AG04450 (cell line): Measurements from ENCODE around the gene MST1R. TPM values are rescaled to one million over a fixed set of nuclear protein-coding genes. Genes with fewer than 3 reads are reported as not detected.
"Not testable (repeated sequence)": the region's sequence is repeated elsewhere in the genome, so short reads cannot be mapped to it uniquely, and the experiment has no call there.

Experiments
- CTCF ChIA-PET: fragments of 300-600, 350-600 bp; formaldehyde crosslinking; extraction: SDS; loops from one replicate; lab custom pipeline; 2022; ENCODE audit warnings: antibody characterized with exemption, inconsistent platforms; lab: Charles Lee
- POLR2A ChIA-PET: fragments of 350-600 bp; formaldehyde crosslinking; extraction: SDS; loops from one replicate; lab custom pipeline; 2021; ENCODE audit warnings: antibody characterized with exemption, inconsistent platforms; lab: Yijun Ruan, JAX
- DNase-seq: peaks from one replicate; pipeline ENCODE4 v3.0.0-alpha.2; 2011; ENCODE audit warnings: low read depth, low spot score
- H3K27ac ChIP-seq: one replicate; pipeline ENCODE4 v1.5.1; 2012; ENCODE audit warnings: low read depth, low read length, control low read depth
- H3K27me3 ChIP-seq: one replicate; pipeline ENCODE4 v1.6.0; 2012; ENCODE audit warnings: low read length; ENCODE audit not compliant: control insufficient read depth, insufficient read depth
- H3K4me3 ChIP-seq: 2 replicates; pipeline ENCODE4 v1.5.1; 2011; ENCODE audit warnings: mild to moderate bottlenecking, low read depth, low read length, control low read depth
- H3K9me3 ChIP-seq: 2 replicates; pipeline ENCODE4 v1.5.1; 2012; ENCODE audit warnings: low read length; ENCODE audit not compliant: control insufficient read depth, insufficient read depth
- CTCF ChIP-seq: IDR thresholded peaks from 2 replicates; pipeline ENCODE4 v1.5.1; 2011; ENCODE audit warnings: low read depth, low read length, control low read depth, inconsistent platforms
- polyA plus RNA-seq: library from polyadenylated mRNA; depleted of rRNA; stranded (reverse); fragments of >200 nt; gene quantifications from 2 replicates; pipeline ENCODE4 v1.2.3, GENCODE V29; 2011

The MST1R gene
- polyA plus RNA-seq, 1 experiment, result 0.10 TPM

DNA sequence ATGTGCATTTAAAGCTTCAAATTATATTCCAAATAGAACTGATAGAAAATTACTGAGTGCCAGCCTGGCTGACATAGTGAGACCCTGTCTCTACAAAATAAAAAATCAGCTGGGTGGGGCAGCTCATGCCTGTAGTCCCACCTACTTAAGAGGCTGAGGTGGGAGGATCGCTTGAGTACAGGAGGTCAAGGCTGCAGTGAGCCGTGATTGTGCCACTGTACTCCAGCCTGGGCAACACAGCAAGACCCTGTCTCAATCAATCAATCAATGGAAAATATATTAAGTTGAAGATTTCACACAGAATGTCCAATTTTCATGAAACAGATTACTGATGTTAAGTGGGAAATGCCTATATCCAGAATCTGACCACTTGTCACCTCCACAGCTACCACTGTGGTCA is 21.8 kb upstream of the MST1R start:
- H3K27me3 ChIP-seq, result no peaks in the 10 kb centered on the region

GRCh38 chr3:49924683-49925082 is 21.0 kb upstream of the MST1R start:
- Histone ChIP-seq H3K27me3 (no peaks in the 10 kb centered on the region), H3K9me3 (no peaks in the 10 kb centered on the region), H3K4me3 (no peak overlapping the region), H3K27ac (no peak overlapping the region)
- TF ChIP-seq CTCF, result no peak
- ChIA-PET POLR2A (interaction anchor here (0.7 to 1.4 kb wide), 2 partner anchors 15 to 174 kb away, joined by 3 to 7 read pairs; partner anchors contain the start of gene RBM6), CTCF (no interaction called here)
- DNase-seq, result peak; percentile 33

More for the DNA sequence above, 21.8 kb upstream of the MST1R start:
- POLR2A ChIA-PET, result interaction anchor here (1.4 kb wide), 1 partner anchor 15 kb away, joined by 7 read pairs; the partner anchor contains the start of gene RBM6
- DNase-seq, result no peak
- CTCF ChIA-PET, result no interaction called here
- no peak for TF ChIP-seq CTCF
- Histone ChIP-seq H3K9me3 (no peaks in the 10 kb centered on the region), H3K4me3 (no peak overlapping the region), H3K27ac (no peak overlapping the region)

DNA sequence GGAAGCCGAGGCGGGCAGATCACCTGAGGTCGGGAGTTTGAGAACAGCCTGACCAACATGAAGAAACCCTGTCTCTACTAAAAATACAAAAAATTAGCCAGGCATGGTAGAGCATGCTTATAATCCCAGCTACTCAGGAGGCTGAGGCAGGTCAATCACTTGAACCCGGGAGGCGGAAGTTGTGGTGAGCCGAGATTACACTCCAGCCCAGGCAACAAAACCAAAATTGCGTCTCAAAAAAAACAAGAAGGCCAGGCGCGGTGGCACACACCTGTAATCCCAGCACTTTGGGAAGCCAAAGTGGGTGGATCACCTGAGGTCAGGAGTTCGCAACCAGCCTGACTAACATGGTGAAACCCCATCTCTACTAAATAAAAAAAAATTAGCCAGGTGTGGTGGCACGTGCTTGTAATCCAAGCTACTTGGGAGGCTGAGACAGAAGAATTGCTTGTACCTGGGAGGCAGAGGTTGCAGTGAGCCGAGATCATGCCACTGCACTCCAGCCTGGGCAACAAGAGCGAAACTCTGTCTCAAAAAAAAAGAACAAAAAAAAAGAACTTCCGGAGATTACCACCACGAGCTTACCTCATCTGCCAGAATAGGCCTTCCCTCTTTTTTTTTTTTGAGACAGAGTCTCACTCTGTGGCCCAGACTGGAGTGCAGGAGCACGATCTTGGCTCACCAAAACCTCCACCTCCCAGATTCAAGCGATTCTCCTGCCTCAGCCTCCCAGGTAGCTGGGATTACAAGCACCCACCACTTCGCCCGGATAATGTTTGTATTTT is 14.3 kb upstream of the MST1R start:
- H3K9me3 ChIP-seq, H3K27ac ChIP-seq, DNase-seq, H3K4me3 ChIP-seq, POLR2A ChIA-PET, H3K27me3 ChIP-seq: not testable (repeated sequence)
- CTCF ChIA-PET, result interaction anchor here (0.6 kb wide), 1 partner anchor 78 kb away, joined by 3 read pairs; no protein-coding TSS in a partner anchor

DNA sequence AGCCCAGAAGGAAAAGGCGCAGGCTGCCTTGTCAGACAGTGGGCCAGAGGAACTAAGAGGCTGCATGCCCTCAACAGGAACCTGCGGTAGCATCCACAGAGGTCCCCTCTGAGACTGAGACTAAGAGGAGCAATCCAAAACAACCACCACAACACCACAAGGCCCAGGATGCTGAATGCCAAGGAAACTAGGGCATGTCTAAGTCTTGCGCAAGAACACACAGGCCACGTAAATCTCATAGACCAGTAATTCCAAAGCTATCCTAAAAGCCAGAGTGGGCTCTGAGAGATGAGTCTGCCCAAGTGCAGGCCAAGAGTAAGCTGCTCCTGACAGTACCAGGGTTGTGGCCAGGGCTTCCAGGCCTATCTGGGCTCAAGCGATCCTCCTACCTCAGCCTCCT is 13.0 kb upstream of the MST1R start:
- H3K9me3 ChIP-seq, result no peaks in the 10 kb centered on the region
- POLR2A ChIA-PET, result interaction anchor here (0.5 kb wide), 1 partner anchor 717 kb away, joined by 3 read pairs; a partner anchor contains a TSS
- H3K27ac ChIP-seq, result no peak overlapping the region
- CTCF ChIA-PET, result interaction anchor here (1.5 kb wide), 1 partner anchor 13 kb away, joined by 3 read pairs; the partner anchor contains the start of gene MON1A
- no peaks in the 10 kb centered on the region for H3K27me3 ChIP-seq
- H3K4me3 ChIP-seq, result no peak overlapping the region
- no peak for DNase-seq
- no peak for TF ChIP-seq CTCF

DNA sequence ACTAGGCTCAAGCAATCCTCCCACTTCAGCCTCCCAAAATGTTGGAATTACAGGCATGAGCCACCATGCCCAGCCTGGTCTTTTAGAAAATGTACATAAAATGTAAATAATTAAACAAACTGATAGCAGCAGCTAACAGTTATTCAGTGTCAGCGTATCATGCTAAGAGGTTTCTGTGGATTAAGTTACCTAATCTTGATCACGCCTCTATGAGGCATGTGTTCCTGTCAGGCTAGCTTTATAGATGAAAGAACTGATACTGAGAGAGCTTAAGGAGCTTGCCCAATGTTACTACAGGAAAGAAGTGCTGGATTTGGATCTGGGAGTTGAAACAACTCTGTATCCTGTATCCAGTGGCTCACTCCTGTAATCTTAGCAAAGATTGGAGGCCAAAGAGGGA is 11.2 kb upstream of the MST1R start:
- POLR2A ChIA-PET, result no interaction called here
- Histone ChIP-seq H3K9me3 (no peaks in the 10 kb centered on the region), H3K4me3 (no peak overlapping the region), H3K27me3 (no peaks in the 10 kb centered on the region), H3K27ac (no peak overlapping the region)
- no peak for TF ChIP-seq CTCF
- no peak for DNase-seq
- CTCF ChIA-PET, result interaction anchor here (0.5 kb wide), 1 partner anchor 112 kb away, joined by 3 read pairs; the partner anchor contains the start of gene INKA1
